Endothelial cell of umbilical vein (primary cell): Measurements from ENCODE around the gene TBX21. TPM values are rescaled to one million over a fixed set of nuclear protein-coding genes. Genes with fewer than 3 reads are reported as not detected.

Source experiments
- BruUV-seq: library from RNA; stranded (reverse); fragments of 400-500 nt; replicated peaks from 2 replicates; lab custom pipeline; 2021; lab: Mats Ljungman, UMichigan
- CTCF ChIA-PET: fragments of 300-600, 350-600 bp; sonication (Branson Sonifier 250); formaldehyde crosslinking; loops from one replicate; lab custom pipeline; 2021; ENCODE audit warnings: antibody characterized with exemption, inconsistent platforms; lab: Charles Lee
- POLR2A ChIA-PET: fragments of 300-600, 350-600 bp; sonication (Branson Sonifier 250); formaldehyde crosslinking; loops from one replicate; lab custom pipeline; 2021; ENCODE audit warnings: antibody characterized with exemption, inconsistent platforms; lab: Charles Lee
- DNase-seq: peaks from one replicate; pipeline ENCODE4 v3.0.0-alpha.2; 2011; ENCODE audit warnings: low read depth, low spot score
- FAIRE-seq: peaks from 2 replicates; lab custom pipeline; 2011; peaks lifted over from hg19 to GRCh38; lab: Jason Lieb, UNC
- H2AFZ ChIP-seq: 2 replicates; pipeline ENCODE4 v1.6.0; 2012; ENCODE audit warnings: low read depth, low read length, control low read depth, inconsistent platforms
- H3K27ac ChIP-seq: 2 replicates; pipeline ENCODE4 v1.5.1; 2011; ENCODE audit warnings: low read depth, mild to moderate bottlenecking, control low read depth, low read length, moderate library complexity; ENCODE audit not compliant: insufficient read depth
- H3K27me3 ChIP-seq, 2 experiments: 2 replicates each; pipeline versions ENCODE4 v1.6.0 to v1.6.1; 2011; ENCODE audit warnings: low read length in 2 of 2, mixed read lengths in 1 of 2; ENCODE audit not compliant: control insufficient read depth in 2 of 2, insufficient read depth in 2 of 2
- H3K36me3 ChIP-seq, 2 experiments: 2 replicates in 1 of 2; 3 replicates in 1 of 2; pipeline ENCODE4 v1.5.1; 2011; ENCODE audit warnings: low read length in 2 of 2, mild to moderate bottlenecking in 1 of 2, moderate library complexity in 1 of 2; ENCODE audit not compliant: control insufficient read depth in 2 of 2, insufficient read depth in 2 of 2; ENCODE audit errors: extremely low read depth in 1 of 2
- H3K4me1 ChIP-seq: 3 replicates; pipeline ENCODE4 v1.5.1; 2011; ENCODE audit warnings: mild to moderate bottlenecking, low read length; ENCODE audit not compliant: control insufficient read depth, insufficient read depth; ENCODE audit errors: extremely low read depth
- H3K4me2 ChIP-seq: 2 replicates; pipeline ENCODE4 v1.6.1; 2011; ENCODE audit warnings: low read length, control low read depth, mixed read lengths; ENCODE audit not compliant: insufficient read depth
- H3K4me3 ChIP-seq, 3 experiments: fragments of 200-600 bp in 1 of 3; sonication (generic), shearing (Covaris generic) in 1 of 3; replicated peaks in 1 of 3; 2 replicates each; pipeline ENCODE4 v1.5.1; 2011 to 2016; ENCODE audit warnings: control low read depth in 3 of 3, low read length in 3 of 3, mild to moderate bottlenecking in 2 of 3, inconsistent platforms in 1 of 3, low read depth in 1 of 3, moderate library complexity in 1 of 3; ENCODE audit not compliant: insufficient read depth in 1 of 3
- H3K79me2 ChIP-seq: 2 replicates; pipeline ENCODE4 v1.6.0; 2012; ENCODE audit warnings: low read length, inconsistent platforms; ENCODE audit not compliant: control insufficient read depth, insufficient read depth
- H3K9ac ChIP-seq: replicated peaks from 2 replicates; pipeline ENCODE3; 2011; ENCODE audit warnings: low read length, control low read depth; ENCODE audit not compliant: insufficient read depth; ENCODE audit errors: extremely low read depth
- H3K9me1 ChIP-seq: replicated peaks from 3 replicates; pipeline ENCODE4 v1.6.0; 2011; ENCODE audit warnings: mild to moderate bottlenecking, low read length; ENCODE audit not compliant: control insufficient read depth, insufficient read depth; ENCODE audit errors: extremely low read depth
- H3K9me3 ChIP-seq: replicated peaks from 2 replicates; pipeline ENCODE4 v1.5.1; 2012; ENCODE audit warnings: low read length, inconsistent platforms; ENCODE audit not compliant: control insufficient read depth, insufficient read depth
- H4K20me1 ChIP-seq: replicated peaks from 2 replicates; pipeline ENCODE3; 2011; ENCODE audit warnings: mild to moderate bottlenecking, low read length; ENCODE audit not compliant: control insufficient read depth, insufficient read depth; ENCODE audit errors: extremely low read depth
- GATA2 ChIP-seq: IDR thresholded peaks from 2 replicates; pipeline ENCODE4 v1.7.0; 2011; ENCODE audit warnings: low read depth, mild to moderate bottlenecking, moderate library complexity, mixed read lengths, low read length; ENCODE audit not compliant: insufficient read length, insufficient read depth
- JUN ChIP-seq: IDR thresholded peaks from 2 replicates; pipeline ENCODE4 v1.6.1; 2011; ENCODE audit warnings: borderline replicate concordance, low read depth; ENCODE audit not compliant: insufficient read length, insufficient read depth
- MYC ChIP-seq: IDR thresholded peaks from one replicate; pipeline ENCODE4 v1.6.1; 2011; ENCODE audit warnings: mild to moderate bottlenecking, low read depth, low read length
- POLR2AphosphoS5 ChIP-seq: IDR thresholded peaks from 2 replicates; pipeline ENCODE4 v1.6.1; 2012; ENCODE audit warnings: low read depth, mild to moderate bottlenecking, control low read depth, low read length, moderate library complexity; ENCODE audit not compliant: insufficient read depth
- dilution Hi-C: fragments of 300-500 bp; cut with MboI; formaldehyde crosslinking; loops from one replicate; pipeline ENCODE4 v1.15.0; 2019; ENCODE audit warnings: low sequenced_read_pairs; ENCODE audit not compliant: extremely low pct_ligation_motif_present
- intact Hi-C: fragments of 100-400 bp; cut with micrococcal nuclease; formaldehyde crosslinking; loops from one replicate; pipeline ENCODE4 v1.10.0; 2022
- polyA plus RNA-seq, 4 experiments: library from polyadenylated mRNA; depleted of rRNA in 3 of 4; stranded (reverse) in 3 of 4; unstranded in 1 of 4; fragments of >200 nt; gene quantifications; 2 replicates each; pipeline versions ENCODE4 v1.2.1 to v1.2.3, GENCODE V29; 2011 to 2012; ENCODE audit warnings: missing spikeins in 1 of 4
- total RNA-seq: library from RNA; stranded (reverse); gene quantifications from 2 replicates; pipeline ENCODE4 v1.2.3, GENCODE V29; 2021
- TF ChIP-seq, protein P1 (sequence below), 2 donors: IDR thresholded peaks; 1 replicate in 1 of 2; 2 replicates in 1 of 2; pipeline ENCODE4 v1.5.1; 2011; ENCODE audit warnings: low read length in 2 of 2, mild to moderate bottlenecking in 2 of 2, moderate library complexity in 2 of 2, control low read depth in 1 of 2, inconsistent platforms in 1 of 2, low read depth in 1 of 2; ENCODE audit not compliant: insufficient read depth in 1 of 2; ENCODE audit errors: extremely low read depth in 1 of 2

The TBX21 gene
- total and polyA plus RNA-seq, 2 donors (not counting 3 experiments of a cell fraction or from before 2014, with no cell fraction given), result not detected

DNA sequence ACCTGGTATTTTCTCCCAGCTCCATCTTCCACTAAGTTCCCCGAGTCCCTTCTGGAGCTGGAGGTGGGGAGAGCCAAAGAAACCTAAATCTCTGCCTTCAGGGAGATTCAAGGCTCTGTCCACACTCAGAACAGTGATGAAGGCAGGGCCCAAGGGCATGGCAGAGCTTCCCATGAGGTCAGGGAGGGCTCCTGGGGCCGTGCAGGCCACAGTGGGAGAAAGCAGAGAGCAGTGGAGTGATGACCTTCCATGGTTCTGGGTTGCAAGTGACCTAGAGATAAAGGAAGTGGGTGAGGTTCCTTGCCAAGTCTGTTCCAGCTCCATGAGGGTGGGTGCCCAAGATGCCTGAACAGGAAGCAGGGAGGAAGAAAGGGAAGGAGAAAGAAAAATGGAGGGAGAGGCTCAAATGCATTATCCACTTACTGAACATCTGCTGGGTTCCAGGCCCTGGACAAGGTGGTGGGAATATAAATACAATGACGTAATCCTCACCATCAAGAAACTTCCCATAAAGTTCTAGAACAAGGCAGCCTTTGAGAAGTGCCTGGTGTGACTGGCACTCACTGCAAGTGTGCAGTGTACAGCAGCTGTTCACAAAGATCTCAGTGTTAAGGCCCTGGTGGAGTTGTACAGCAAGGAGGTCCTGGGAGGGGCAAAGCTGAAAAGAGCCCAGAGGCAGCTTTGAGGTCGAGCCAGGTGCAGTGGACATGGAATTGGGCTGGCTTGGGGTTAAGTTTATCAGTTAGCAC, 25.8 kb upstream of the TBX21 start:
- H3K9me1 ChIP-seq, result no peaks in the 10 kb centered on the region
- no peak overlapping the region for H3K4me2 ChIP-seq
- no peaks in the 10 kb centered on the region for H3K4me1 ChIP-seq
- dilution Hi-C loops, result no loop called here
- no TSS peak for BruUV-seq
- intact Hi-C loops, result no loop called here
- DNase-seq (no peak), FAIRE-seq (no peak)
- no peak overlapping the region for H3K9ac ChIP-seq
- H3K4me3 ChIP-seq, result no peak overlapping the region
- no peaks in the 10 kb centered on the region for H3K9me3 ChIP-seq
- peaks cover 0 to 15% of the 10 kb centered on the region in 2 experiments for H3K36me3 ChIP-seq
- no peaks in the 10 kb centered on the region for H3K27me3 ChIP-seq
- H3K27ac ChIP-seq, result no peak overlapping the region
- no peaks in the 10 kb centered on the region for H4K20me1 ChIP-seq
- CTCF ChIA-PET, result interaction anchor here (0.8 to 3.6 kb wide), 4 partner anchors 9 to 43 kb away, joined by 3 to 22 read pairs (median 5); partner anchors contain the start of gene TBKBP1
- TF ChIP-seq GATA2 (no peak), POLR2AphosphoS5 (no peak), JUN (no peak), MYC (no peak)
- TF ChIP-seq, protein P1, sequence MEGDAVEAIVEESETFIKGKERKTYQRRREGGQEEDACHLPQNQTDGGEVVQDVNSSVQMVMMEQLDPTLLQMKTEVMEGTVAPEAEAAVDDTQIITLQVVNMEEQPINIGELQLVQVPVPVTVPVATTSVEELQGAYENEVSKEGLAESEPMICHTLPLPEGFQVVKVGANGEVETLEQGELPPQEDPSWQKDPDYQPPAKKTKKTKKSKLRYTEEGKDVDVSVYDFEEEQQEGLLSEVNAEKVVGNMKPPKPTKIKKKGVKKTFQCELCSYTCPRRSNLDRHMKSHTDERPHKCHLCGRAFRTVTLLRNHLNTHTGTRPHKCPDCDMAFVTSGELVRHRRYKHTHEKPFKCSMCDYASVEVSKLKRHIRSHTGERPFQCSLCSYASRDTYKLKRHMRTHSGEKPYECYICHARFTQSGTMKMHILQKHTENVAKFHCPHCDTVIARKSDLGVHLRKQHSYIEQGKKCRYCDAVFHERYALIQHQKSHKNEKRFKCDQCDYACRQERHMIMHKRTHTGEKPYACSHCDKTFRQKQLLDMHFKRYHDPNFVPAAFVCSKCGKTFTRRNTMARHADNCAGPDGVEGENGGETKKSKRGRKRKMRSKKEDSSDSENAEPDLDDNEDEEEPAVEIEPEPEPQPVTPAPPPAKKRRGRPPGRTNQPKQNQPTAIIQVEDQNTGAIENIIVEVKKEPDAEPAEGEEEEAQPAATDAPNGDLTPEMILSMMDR (IDR thresholded peaks at IDR 0.05; ENCODE audit: extremely low read depth in 1 of 2, insufficient read depth in 1 of 2, low read depth in 1 of 2, low read length in 2 of 2), result no peak
- H3K79me2 ChIP-seq, result no peaks in the 10 kb centered on the region
- POLR2A ChIA-PET, result no interaction called here
- H2AFZ ChIP-seq, result no peak overlapping the region
